LNCAP (cell line): ENCODE data around the gene SLC9C2.

Experiments used
- CTCF ChIP-seq: fragments of 450-650 bp; IDR thresholded peaks from 2 replicates; pipeline ENCODE4 v1.5.1; 2017; ENCODE audit warnings: mild to moderate bottlenecking

Gene SLC9C2

GRCh38 chr1:173527151-173527826, 75.6 kb downstream of the SLC9C2 start:
- TF ChIP-seq CTCF = no peak

GRCh38 chr1:173525926-173526325, 76.9 kb downstream of the SLC9C2 start:
- no peak for TF ChIP-seq CTCF

GRCh38 chr1:173523329-173523728, 79.5 kb downstream of the SLC9C2 start:
- no peak for TF ChIP-seq CTCF

GRCh38 chr1:173520799-173521198, 82.1 kb downstream of the SLC9C2 start:
- no peak for TF ChIP-seq CTCF

- no peak for TF ChIP-seq CTCF
Measured at GRCh38 chr1:173509797-173510196, 93.1 kb downstream of the SLC9C2 start.

GRCh38 chr1:173508541-173508940, 94.3 kb downstream of the SLC9C2 start:
- no peak for TF ChIP-seq CTCF

- TF ChIP-seq CTCF = no peak
Measured at GRCh38 chr1:173507847-173508209, 95.0 kb downstream of the SLC9C2 start.
